Measurements from ENCODE around the gene SYT1.

SYT1 gene

DNA sequence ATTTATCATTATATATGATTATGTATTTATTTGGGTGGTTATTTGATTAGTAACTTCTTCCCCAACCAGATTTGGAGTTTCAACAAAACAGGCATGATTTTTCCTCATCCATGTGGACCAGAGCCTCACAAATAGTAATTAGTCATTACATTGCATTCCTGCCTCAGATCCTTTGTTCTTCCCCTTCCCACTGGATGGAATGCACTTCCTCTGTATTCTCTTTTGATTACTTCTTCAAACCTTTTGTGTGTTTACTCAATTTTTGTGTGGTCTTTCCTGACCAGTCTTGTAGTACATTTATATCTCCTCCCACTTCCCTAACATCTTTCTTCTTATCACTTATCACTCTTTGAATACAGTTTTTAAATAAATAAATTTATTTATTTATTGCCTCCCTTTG lies 15.5 kb downstream of the SYT1 start:
- Mint-ChIP-seq H3K4me3 (no peak overlapping the region), H3K4me1 (peaks cover 2% of the 10 kb centered on the region), H3K9me3 (peaks cover 2% of the 10 kb centered on the region), H3K27me3 (no peaks in the 10 kb centered on the region), H3K27ac (no peak overlapping the region), H3K36me3 (no peaks in the 10 kb centered on the region)
- ATAC-seq, result no peak

DNA sequence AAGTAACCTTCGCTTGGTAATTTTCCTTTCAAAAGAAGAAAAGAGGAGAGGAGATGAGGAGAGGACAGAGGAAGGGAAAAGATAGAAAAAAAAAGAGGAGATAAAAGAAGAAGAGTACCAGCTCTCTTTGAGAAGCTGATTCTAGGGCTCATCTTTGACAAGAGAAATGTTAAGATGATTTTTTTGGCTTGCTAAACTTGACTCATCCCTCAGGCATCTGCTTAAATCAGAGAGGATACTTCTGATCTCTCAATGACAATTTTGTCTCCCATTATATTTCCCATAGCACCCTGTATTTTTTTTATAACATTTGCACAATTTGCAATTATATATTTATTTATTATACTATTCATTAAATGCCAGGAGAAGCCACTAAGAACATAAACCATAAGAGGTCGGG lies 17.1 kb downstream of the SYT1 start:
- no peak for ATAC-seq
- Mint-ChIP-seq H3K4me3 (no peak overlapping the region), H3K9me3 (peaks cover 2% of the 10 kb centered on the region), H3K36me3 (no peaks in the 10 kb centered on the region), H3K27me3 (no peaks in the 10 kb centered on the region), H3K27ac (no peak overlapping the region), H3K4me1 (peaks cover 8% of the 10 kb centered on the region)

GRCh38 chr12:78885466-78885865 lies 20.9 kb downstream of the SYT1 start:
- H3K27me3 Mint-ChIP-seq, result no peaks in the 10 kb centered on the region
- no peak overlapping the region for H3K4me3 Mint-ChIP-seq
- no peak overlapping the region for H3K27ac Mint-ChIP-seq
- ATAC-seq, result no peak
- peaks cover 27% of the 10 kb centered on the region for H3K4me1 Mint-ChIP-seq
- H3K36me3 Mint-ChIP-seq, result no peaks in the 10 kb centered on the region
- H3K9me3 Mint-ChIP-seq, result no peaks in the 10 kb centered on the region

- ATAC-seq, result no peak
- H3K4me3 Mint-ChIP-seq, result no peak overlapping the region
- H3K4me1 Mint-ChIP-seq, result peaks cover 31% of the 10 kb centered on the region
- no peaks in the 10 kb centered on the region for H3K36me3 Mint-ChIP-seq
- H3K9me3 Mint-ChIP-seq, result no peaks in the 10 kb centered on the region
- no peak overlapping the region for H3K27ac Mint-ChIP-seq
- H3K27me3 Mint-ChIP-seq, result no peaks in the 10 kb centered on the region
Measured at GRCh38 chr12:78886719-78887407, 22.3 kb downstream of the SYT1 start.

DNA sequence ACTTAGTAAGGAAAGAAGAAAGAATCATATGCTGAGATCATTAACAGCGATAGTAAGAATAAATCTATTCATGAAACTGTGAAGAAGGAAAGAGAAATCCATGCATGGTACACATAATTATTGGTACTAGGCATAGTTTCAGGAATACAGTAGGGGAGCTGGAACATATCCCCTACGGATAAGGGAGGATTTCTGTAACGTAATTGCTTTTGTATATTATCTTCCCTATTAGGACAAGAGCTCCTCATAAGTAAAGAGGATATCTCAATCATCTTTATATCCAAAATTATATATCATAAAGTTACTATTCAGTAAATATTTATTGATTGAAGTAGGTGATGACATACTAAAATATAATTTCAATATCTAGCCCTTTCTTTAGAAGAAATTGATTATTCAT lies 22.9 kb downstream of the SYT1 start:
- ATAC-seq, result no peak
- Mint-ChIP-seq H3K9me3 (no peaks in the 10 kb centered on the region), H3K4me1 (peaks cover 31% of the 10 kb centered on the region), H3K27me3 (no peaks in the 10 kb centered on the region), H3K36me3 (no peaks in the 10 kb centered on the region), H3K4me3 (no peak overlapping the region), H3K27ac (no peak overlapping the region)

- Mint-ChIP-seq H3K27me3 (no peaks in the 10 kb centered on the region), H3K36me3 (no peaks in the 10 kb centered on the region), H3K4me1 (peaks cover 31% of the 10 kb centered on the region), H3K4me3 (peak overlapping the region; percentile 42), H3K9me3 (no peaks in the 10 kb centered on the region), H3K27ac (no peak overlapping the region)
- peak; percentile 93 for ATAC-seq
Measured at GRCh38 chr12:78888568-78888967, 24.0 kb downstream of the SYT1 start.

DNA sequence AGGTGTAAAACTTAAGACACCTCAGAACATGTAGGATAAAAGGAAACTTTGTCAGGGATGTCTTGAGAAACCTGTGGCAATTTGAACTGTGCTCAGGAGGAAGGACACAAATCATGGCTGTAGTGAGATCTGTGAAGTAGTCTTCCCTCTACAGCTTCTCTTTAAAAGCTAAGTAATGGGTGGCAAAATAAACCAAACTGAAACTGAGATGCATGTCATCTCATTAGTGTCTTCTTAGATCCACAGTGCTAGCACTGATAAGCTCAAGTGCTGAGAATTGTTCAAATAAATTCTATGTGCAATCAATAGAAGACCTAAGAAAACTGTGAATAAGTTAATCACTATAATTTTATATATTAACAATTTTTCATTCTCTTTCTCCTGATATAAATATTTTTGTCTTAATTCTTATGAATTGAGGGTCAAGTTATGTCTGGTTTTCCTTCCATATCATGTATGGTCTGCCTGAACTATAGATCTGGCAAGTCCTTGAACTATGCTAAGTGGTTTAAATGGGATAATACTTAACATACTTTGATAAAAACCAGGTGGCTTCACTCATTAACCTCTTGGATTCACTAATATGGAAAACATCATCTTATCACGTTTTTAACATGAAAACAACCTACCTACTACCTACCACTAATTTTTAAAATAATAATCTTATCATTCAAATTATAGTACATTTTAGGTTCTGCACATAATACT lies 27.2 kb downstream of the SYT1 start:
- no peak for ATAC-seq
- no peak overlapping the region for H3K4me3 Mint-ChIP-seq
- no peaks in the 10 kb centered on the region for H3K36me3 Mint-ChIP-seq
- H3K9me3 Mint-ChIP-seq, result no peaks in the 10 kb centered on the region
- no peaks in the 10 kb centered on the region for H3K27me3 Mint-ChIP-seq
- H3K27ac Mint-ChIP-seq, result no peak overlapping the region
- peaks cover 23% of the 10 kb centered on the region for H3K4me1 Mint-ChIP-seq

DNA sequence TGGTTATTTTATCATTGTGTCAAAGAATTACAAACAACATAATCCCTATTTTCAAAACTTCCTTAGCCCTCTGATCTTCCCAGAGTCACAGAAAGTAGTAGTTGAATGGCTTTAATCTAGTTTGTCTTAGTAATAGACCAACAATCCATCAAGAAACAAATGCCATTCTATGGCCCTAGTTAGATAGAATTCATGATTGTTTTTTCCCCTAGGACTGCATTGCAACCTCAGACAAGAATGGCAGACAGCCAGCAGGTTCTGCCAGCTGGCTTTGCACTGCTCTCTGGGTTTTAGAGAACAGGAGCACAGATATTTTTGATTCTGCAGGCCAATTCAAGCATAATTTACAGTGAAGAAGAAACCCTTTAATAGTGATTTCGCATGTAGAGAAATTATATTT lies 33.8 kb downstream of the SYT1 start:
- no peak for ATAC-seq
- Mint-ChIP-seq H3K4me1 (no peaks in the 10 kb centered on the region), H3K27ac (no peak overlapping the region), H3K27me3 (no peaks in the 10 kb centered on the region), H3K36me3 (no peaks in the 10 kb centered on the region), H3K9me3 (no peaks in the 10 kb centered on the region), H3K4me3 (no peak overlapping the region)

- Mint-ChIP-seq H3K27ac (no peak overlapping the region), H3K4me3 (no peak overlapping the region), H3K36me3 (no peaks in the 10 kb centered on the region), H3K27me3 (no peaks in the 10 kb centered on the region), H3K9me3 (no peaks in the 10 kb centered on the region), H3K4me1 (peaks cover 4% of the 10 kb centered on the region)
- ATAC-seq, result peak; percentile 62
Measured at GRCh38 chr12:78914859-78915331, 50.3 kb downstream of the SYT1 start.

- no peak for ATAC-seq
- H3K4me3 Mint-ChIP-seq, result no peak overlapping the region
- no peaks in the 10 kb centered on the region for H3K9me3 Mint-ChIP-seq
- no peaks in the 10 kb centered on the region for H3K36me3 Mint-ChIP-seq
- no peaks in the 10 kb centered on the region for H3K27me3 Mint-ChIP-seq
- no peak overlapping the region for H3K27ac Mint-ChIP-seq
- peaks cover 4% of the 10 kb centered on the region for H3K4me1 Mint-ChIP-seq
Measured at GRCh38 chr12:78916845-78917480, 52.4 kb downstream of the SYT1 start.

DNA sequence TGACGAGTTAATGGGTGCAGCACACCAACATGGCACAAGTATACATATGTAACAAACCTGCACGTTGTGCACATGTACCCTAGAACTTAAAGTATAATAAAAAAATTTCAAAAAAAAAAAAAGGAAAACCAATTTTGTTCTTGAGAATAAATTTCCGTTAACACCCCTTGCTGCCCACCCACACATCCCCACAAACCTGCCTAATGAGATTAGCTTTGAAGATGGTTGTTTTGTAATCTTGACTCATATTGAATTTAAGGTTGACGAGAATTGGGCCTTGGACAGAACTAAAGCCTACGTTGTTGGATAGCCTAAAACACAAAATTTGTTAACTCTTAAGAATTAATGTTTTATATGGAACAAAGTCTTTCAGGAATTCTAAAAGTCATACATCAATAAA lies 52.9 kb downstream of the SYT1 start:
- Mint-ChIP-seq H3K36me3 (no peaks in the 10 kb centered on the region), H3K27ac (no peak overlapping the region), H3K27me3 (no peaks in the 10 kb centered on the region), H3K9me3 (no peaks in the 10 kb centered on the region), H3K4me1 (peaks cover 4% of the 10 kb centered on the region), H3K4me3 (no peak overlapping the region)
- no peak for ATAC-seq

DNA sequence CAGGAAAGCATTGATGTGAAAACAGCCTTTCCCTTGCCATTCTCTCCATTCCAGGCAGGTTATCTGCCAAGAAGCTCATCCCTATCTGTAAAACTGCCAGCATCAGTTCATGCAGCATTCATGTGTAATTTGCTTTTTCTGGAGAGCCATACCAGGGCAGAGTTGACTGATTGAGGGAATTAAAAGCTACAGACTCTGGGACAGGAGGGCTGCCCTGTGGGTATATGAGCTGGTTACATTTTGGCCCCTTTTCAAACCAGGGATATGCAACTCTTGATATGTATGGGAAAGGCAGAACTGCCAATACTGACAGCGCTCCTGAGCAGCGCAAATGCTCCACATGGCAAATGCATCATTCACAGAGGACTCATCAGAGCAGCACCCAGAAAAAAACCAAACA lies 53.7 kb downstream of the SYT1 start:
- Mint-ChIP-seq H3K27ac (no peak overlapping the region), H3K9me3 (no peaks in the 10 kb centered on the region), H3K36me3 (no peaks in the 10 kb centered on the region), H3K4me1 (peaks cover 4% of the 10 kb centered on the region), H3K27me3 (no peaks in the 10 kb centered on the region), H3K4me3 (no peak overlapping the region)
- ATAC-seq, result no peak

DNA sequence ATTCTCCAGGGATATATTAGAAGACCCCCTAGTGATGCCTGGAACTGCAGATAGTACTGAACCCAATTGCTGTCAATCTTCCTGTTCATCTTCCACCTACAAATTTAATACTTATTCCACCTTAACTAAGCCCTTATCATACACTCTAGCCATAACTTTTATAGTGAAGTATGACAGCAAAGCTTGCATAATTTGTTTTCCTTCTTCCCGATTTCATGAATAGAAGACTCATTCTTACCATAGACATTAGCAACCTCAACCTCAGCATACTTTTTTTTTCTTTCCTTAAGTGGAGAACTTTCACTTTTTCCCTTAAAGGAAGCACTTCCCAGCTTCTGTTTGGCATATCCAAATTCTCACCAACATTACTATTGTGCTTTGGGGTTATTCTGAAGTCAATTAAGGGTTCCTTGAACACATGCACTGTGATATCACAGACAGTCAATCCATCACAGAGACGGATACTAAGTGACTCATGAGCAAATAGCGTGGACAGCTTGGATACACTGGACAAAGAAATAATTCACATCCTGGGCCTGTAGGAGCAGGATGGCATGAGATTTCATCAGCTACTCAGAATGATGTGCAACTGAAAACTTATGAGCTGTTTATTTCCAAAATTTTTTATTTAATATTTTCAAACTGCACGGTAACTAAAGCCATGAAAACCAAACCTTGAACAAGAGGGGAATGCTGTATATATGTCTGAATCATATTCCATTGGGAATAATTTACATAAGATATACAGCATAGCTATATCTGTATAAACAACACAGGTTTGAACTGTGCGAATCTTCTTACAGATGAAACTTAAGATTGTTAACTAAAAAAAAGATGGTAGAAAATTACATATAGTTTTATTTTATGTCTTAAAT lies 63.9 kb downstream of the SYT1 start:
- no peak for ATAC-seq

DNA sequence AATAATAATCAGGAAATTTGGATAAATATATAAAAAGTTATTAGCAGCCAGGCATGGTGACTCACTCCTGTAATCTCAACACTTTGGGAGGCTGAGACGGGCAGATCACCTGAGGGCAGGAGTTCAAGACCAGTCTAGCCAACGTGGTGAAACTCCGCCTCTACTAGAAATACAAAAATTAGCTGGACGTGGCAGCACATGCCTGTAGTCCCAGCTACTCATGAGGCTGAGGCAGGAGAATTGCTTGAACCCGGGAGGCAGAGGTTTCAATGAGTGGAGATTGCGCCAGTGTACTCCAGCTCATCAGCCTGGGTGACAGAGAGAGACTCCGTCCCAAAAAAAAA lies 64.5 kb downstream of the SYT1 start:
- H3K27ac Mint-ChIP-seq, result no peak overlapping the region
- no peaks in the 10 kb centered on the region for H3K27me3 Mint-ChIP-seq
- no peaks in the 10 kb centered on the region for H3K36me3 Mint-ChIP-seq
- H3K4me1 Mint-ChIP-seq, result peaks cover 5% of the 10 kb centered on the region
- peaks cover 2% of the 10 kb centered on the region for H3K9me3 Mint-ChIP-seq
- H3K4me3 Mint-ChIP-seq, result no peak overlapping the region
- no peak for ATAC-seq

More for the DNA sequence above, 63.9 kb downstream of the SYT1 start:
- Mint-ChIP-seq H3K36me3 (no peaks in the 10 kb centered on the region), H3K27me3 (no peaks in the 10 kb centered on the region), H3K27ac (no peak overlapping the region), H3K9me3 (peaks cover 2% of the 10 kb centered on the region), H3K4me1 (peaks cover 5% of the 10 kb centered on the region), H3K4me3 (no peak overlapping the region)

- Mint-ChIP-seq H3K4me3 (no peak overlapping the region), H3K27ac (no peak overlapping the region), H3K4me1 (peaks cover 5% of the 10 kb centered on the region), H3K9me3 (peaks cover 2% of the 10 kb centered on the region), H3K36me3 (no peaks in the 10 kb centered on the region), H3K27me3 (no peaks in the 10 kb centered on the region)
- ATAC-seq, result no peak
Measured at GRCh38 chr12:78931466-78931990, 67.0 kb downstream of the SYT1 start.

All from stimulated activated memory B cell treated with anti-CD40 and anti-IgM and Interleukin-4, amounts not matched to agents 10 μg/mL and 1 μg/mL and 100 μg/mL, for 72 hours (primary cell).